ENCODE measurements around the gene RHBDF2.

GRCh38 chr17:76530811-76531485 is 29.7 kb upstream of the RHBDF2 start:
- TF ChIP-seq ZNF274 (IDR thresholded peaks at IDR 0.05; ENCODE audit: low read depth, low read length): no peak
- no peak for TF ChIP-seq YY1 (IDR thresholded peaks at IDR 0.05; ENCODE audit: insufficient read depth, insufficient read length)
